ENCODE data around the gene MMRN1. TPM values are rescaled to one million over a fixed set of nuclear protein-coding genes. Genes with fewer than 3 reads are reported as not detected.

Gene MMRN1
- total RNA-seq, 4 donors from 2014 or later = 7.7 to 18.8 (median 10.7) TPM

GRCh38 chr4:89957046-89957926, 62.6 kb downstream of the MMRN1 start:
- no peaks in the 10 kb centered on the region for H3K9me3 ChIP-seq
- H3K27me3 ChIP-seq = no peaks in the 10 kb centered on the region
- 39% methylated on average over 4 of the region's 4 CpGs for WGBS
- TF ChIP-seq, protein P1, sequence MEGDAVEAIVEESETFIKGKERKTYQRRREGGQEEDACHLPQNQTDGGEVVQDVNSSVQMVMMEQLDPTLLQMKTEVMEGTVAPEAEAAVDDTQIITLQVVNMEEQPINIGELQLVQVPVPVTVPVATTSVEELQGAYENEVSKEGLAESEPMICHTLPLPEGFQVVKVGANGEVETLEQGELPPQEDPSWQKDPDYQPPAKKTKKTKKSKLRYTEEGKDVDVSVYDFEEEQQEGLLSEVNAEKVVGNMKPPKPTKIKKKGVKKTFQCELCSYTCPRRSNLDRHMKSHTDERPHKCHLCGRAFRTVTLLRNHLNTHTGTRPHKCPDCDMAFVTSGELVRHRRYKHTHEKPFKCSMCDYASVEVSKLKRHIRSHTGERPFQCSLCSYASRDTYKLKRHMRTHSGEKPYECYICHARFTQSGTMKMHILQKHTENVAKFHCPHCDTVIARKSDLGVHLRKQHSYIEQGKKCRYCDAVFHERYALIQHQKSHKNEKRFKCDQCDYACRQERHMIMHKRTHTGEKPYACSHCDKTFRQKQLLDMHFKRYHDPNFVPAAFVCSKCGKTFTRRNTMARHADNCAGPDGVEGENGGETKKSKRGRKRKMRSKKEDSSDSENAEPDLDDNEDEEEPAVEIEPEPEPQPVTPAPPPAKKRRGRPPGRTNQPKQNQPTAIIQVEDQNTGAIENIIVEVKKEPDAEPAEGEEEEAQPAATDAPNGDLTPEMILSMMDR (IDR thresholded peaks at IDR 0.05) = no peak
- TF ChIP-seq EP300 (IDR thresholded peaks at IDR 0.05) = no peak
- no peak for TF ChIP-seq POLR2A (IDR thresholded peaks at IDR 0.05)
- TF ChIP-seq POLR2AphosphoS5 (IDR thresholded peaks at IDR 0.05) = no peak
- H3K36me3 ChIP-seq = no peaks in the 10 kb centered on the region
- no peak overlapping the region for H3K4me3 ChIP-seq
- no peak overlapping the region for H3K27ac ChIP-seq
- H3K4me1 ChIP-seq = no peaks in the 10 kb centered on the region
- DNase-seq (ENCODE audit: low spot score in 2 of 2) = no peak

DNA sequence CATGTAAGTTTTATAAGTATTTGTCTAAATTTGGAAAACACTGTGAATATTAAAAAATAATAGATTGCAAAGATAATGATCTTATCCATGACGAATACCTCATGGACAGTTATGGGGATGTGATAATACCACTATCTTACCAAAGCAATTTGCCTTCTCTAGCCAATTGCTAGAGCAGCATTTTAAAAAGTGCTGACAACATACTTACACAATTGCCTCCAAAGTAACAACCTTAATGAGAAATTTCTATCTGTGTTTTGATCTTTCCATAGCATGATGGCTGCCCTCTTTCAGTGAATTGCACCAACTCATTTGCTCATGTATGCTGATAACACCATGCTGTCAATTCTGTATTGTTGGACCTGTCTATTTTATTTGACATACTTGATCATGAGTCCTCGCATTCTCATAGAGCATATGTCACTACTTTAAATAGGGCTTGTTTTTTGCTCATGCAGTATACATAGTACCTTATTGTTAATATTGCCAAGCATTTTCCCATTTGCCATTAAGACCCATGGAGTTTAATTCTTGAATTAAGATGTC, 87.2 kb downstream of the MMRN1 start:
- WGBS = 80% methylated on average over 2 of the region's 2 CpGs
- H3K9me3 ChIP-seq = no peaks in the 10 kb centered on the region
- H3K36me3 ChIP-seq = no peaks in the 10 kb centered on the region
- TF ChIP-seq POLR2A (IDR thresholded peaks at IDR 0.05) (no peak), EP300 (IDR thresholded peaks at IDR 0.05) (no peak), POLR2AphosphoS5 (IDR thresholded peaks at IDR 0.05) (no peak)
- TF ChIP-seq, protein P1 (IDR thresholded peaks at IDR 0.05) = no peak
- no peaks in the 10 kb centered on the region for H3K4me1 ChIP-seq
- no peaks in the 10 kb centered on the region for H3K27me3 ChIP-seq
- no peak overlapping the region for H3K4me3 ChIP-seq
- no peak for DNase-seq (ENCODE audit: low spot score in 2 of 2)
- no peak overlapping the region for H3K27ac ChIP-seq

GRCh38 chr4:89988268-89988667, 93.6 kb downstream of the MMRN1 start:
- no peak for DNase-seq (ENCODE audit: low spot score in 2 of 2)
- Histone ChIP-seq H3K9me3 (no peaks in the 10 kb centered on the region), H3K4me3 (no peak overlapping the region), H3K27ac (no peak overlapping the region), H3K36me3 (no peaks in the 10 kb centered on the region), H3K4me1 (no peaks in the 10 kb centered on the region), H3K27me3 (no peaks in the 10 kb centered on the region)
- WGBS = 96% methylated on average over 2 of the region's 2 CpGs
- TF ChIP-seq POLR2AphosphoS5 (IDR thresholded peaks at IDR 0.05) (no peak), POLR2A (IDR thresholded peaks at IDR 0.05) (no peak), EP300 (IDR thresholded peaks at IDR 0.05) (no peak)
- TF ChIP-seq, protein P1 (IDR thresholded peaks at IDR 0.05) = no peak

DNA sequence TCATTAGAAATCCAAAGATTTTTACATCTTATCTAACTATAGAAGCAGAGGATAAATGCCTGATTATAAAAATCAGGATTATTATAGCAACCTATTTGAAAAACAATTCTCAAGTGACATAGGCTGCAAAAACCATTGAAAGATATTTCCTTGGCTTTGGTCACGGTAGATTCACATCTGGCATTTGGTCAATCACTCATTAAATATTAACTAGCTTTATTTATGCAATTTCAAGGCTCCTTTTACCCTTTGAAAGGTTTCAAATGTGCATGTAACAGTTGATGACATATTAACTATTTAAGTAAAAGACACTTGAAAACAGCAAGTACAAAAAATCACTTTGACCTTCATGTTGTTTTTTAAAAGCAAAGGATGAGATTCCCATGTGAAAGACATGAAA, 98.1 kb downstream of the MMRN1 start:
- Histone ChIP-seq H3K27me3 (no peaks in the 10 kb centered on the region), H3K4me1 (no peaks in the 10 kb centered on the region), H3K9me3 (no peaks in the 10 kb centered on the region), H3K27ac (no peak overlapping the region), H3K36me3 (no peaks in the 10 kb centered on the region), H3K4me3 (no peak overlapping the region)
- 36% methylated on average over 1 of the region's 1 CpG for WGBS
- DNase-seq (ENCODE audit: low spot score in 2 of 2) = no peak
- TF ChIP-seq POLR2A (IDR thresholded peaks at IDR 0.05) (no peak), POLR2AphosphoS5 (IDR thresholded peaks at IDR 0.05) (no peak), EP300 (IDR thresholded peaks at IDR 0.05) (no peak)
- TF ChIP-seq, protein P1 (IDR thresholded peaks at IDR 0.05) = no peak

DNA sequence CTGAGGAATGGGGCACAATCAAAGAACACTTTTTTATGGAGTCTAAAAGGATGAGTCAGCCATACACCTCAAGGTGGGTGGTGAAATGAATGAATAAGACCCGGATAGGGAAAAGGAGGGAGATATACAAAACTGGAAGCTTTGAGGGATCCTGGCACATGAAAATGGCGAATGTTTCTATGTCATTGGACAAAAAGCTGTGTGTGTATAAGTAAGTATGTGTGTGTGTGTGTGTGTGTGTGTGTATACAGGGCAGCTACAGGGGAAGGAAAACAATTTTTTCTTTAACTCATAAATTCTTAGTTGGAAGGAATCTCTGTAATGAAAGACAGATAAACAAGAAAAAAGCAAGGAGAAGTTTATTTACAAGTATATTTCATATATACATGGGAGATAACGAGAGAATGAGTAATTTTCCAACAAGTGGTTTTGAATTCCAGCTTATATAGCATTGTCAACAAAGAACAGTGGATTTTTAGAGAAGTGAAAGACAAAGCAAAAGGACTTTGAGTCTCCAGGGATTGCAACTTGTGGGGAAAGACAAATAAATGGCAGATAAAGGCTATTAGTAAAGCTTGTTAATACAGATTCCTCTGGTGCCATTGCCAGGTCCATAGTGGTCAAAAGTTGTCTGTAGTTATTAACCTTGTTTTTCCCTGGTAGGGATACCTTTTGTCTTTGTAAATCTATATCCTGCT, 99.7 kb downstream of the MMRN1 start:
- no peak for DNase-seq (ENCODE audit: low spot score in 2 of 2)
- Histone ChIP-seq H3K27me3 (no peaks in the 10 kb centered on the region), H3K4me1 (no peaks in the 10 kb centered on the region), H3K27ac (no peak overlapping the region), H3K9me3 (no peaks in the 10 kb centered on the region), H3K36me3 (no peaks in the 10 kb centered on the region), H3K4me3 (no peak overlapping the region)
- TF ChIP-seq, protein P1 (IDR thresholded peaks at IDR 0.05) = no peak
- TF ChIP-seq POLR2AphosphoS5 (IDR thresholded peaks at IDR 0.05) (no peak), POLR2A (IDR thresholded peaks at IDR 0.05) (no peak), EP300 (IDR thresholded peaks at IDR 0.05) (no peak)
- 72% methylated on average over 3 of the region's 3 CpGs for WGBS

Measured in suprapubic skin (tissue), 4 donors.